HepG2 (cell line): ENCODE results near the gene MACROD2. TPM values are rescaled to one million over a fixed set of nuclear protein-coding genes. Genes with fewer than 3 reads are reported as not detected.

Experiments
- ATAC-seq: fragments of 200-7000 bp; cut with Tn5 transposase; 3 replicates; pipeline ENCODE4 v1.9.1; 2020; ENCODE audit warnings: mild to moderate bottlenecking, moderate library complexity
- BruUV-seq: library from RNA; stranded (reverse); fragments of 400-500 nt; replicated peaks from 2 replicates; lab custom pipeline; 2021; lab: Mats Ljungman, UMichigan
- CTCF ChIA-PET: fragments of 300-600 bp; formaldehyde crosslinking; extraction: SDS; loops from one replicate; lab custom pipeline; 2021; ENCODE audit warnings: low total read pairs, inconsistent platforms, low intra/inter-chr PET ratio; lab: Yijun Ruan, JAX
- POLR2A ChIA-PET: fragments of 350-600 bp; sonication (Branson Sonifier 250); formaldehyde crosslinking; loops from one replicate; lab custom pipeline; 2020; ENCODE audit warnings: antibody characterized with exemption, inconsistent platforms; lab: Yijun Ruan, JAX
- DNase-seq: peaks from one replicate; pipeline ENCODE4 v3.0.0-alpha.2; 2015; ENCODE audit warnings: low spot score
- FAIRE-seq: peaks from 3 replicates; lab custom pipeline; 2011; peaks lifted over from hg19 to GRCh38; lab: Jason Lieb, UNC
- H2AFZ ChIP-seq: one replicate; pipeline ENCODE4 v1.6.1; 2011; ENCODE audit warnings: low read length, inconsistent platforms
- H3K27ac ChIP-seq: fragments of 300-600 bp; 3 replicates; pipeline ENCODE4 v1.8.0; 2011; ENCODE audit warnings: mixed run types, mild to moderate bottlenecking, mixed read lengths, low read length, inconsistent platforms; ENCODE audit not compliant: insufficient read depth; ENCODE audit errors: extremely low read length
- H3K27me3 ChIP-seq, 2 experiments: fragments of 200-600 bp in 1 of 2; 2 replicates in 1 of 2; 3 replicates in 1 of 2; pipeline versions ENCODE4 v1.6.0 to v1.8.0; 2011; ENCODE audit warnings: low read length in 2 of 2, mild to moderate bottlenecking in 2 of 2, moderate library complexity in 2 of 2, inconsistent platforms in 1 of 2; ENCODE audit not compliant: insufficient read depth in 2 of 2, control insufficient read depth in 1 of 2
- H3K36me3 ChIP-seq, 2 experiments: fragments of 200-600 bp in 1 of 2; replicated peaks in 1 of 2; 2 replicates in 1 of 2; 3 replicates in 1 of 2; pipeline versions ENCODE4 v1.5.1 to v1.8.0; 2011; ENCODE audit warnings: low read length in 2 of 2, inconsistent platforms in 1 of 2; ENCODE audit not compliant: insufficient read depth in 2 of 2, control insufficient read depth in 1 of 2
- H3K4me1 ChIP-seq: 2 replicates; pipeline ENCODE4 v1.5.1; 2012; ENCODE audit warnings: low read length, inconsistent platforms; ENCODE audit not compliant: insufficient read depth
- H3K4me2 ChIP-seq: 2 replicates; pipeline ENCODE4 v1.6.0; 2011; ENCODE audit warnings: low read depth, low read length, inconsistent platforms
- H3K4me3 ChIP-seq, 3 experiments: fragments of 200-600 bp in 1 of 3; sonication (generic), shearing (Covaris generic) in 1 of 3; replicated peaks in 1 of 3; 2 replicates each; pipeline ENCODE4 v1.5.1; 2011 to 2016; ENCODE audit warnings: low read length in 3 of 3, inconsistent platforms in 2 of 3, low read depth in 2 of 3, mild to moderate bottlenecking in 2 of 3, control low read depth in 1 of 3, mixed read lengths in 1 of 3; ENCODE audit not compliant: insufficient read depth in 1 of 3
- H3K79me2 ChIP-seq: one replicate; pipeline ENCODE4 v1.6.1; 2011; ENCODE audit warnings: low read length, inconsistent platforms; ENCODE audit not compliant: insufficient read depth
- H3K9ac ChIP-seq: 2 replicates; pipeline ENCODE4 v1.6.0; 2011; ENCODE audit warnings: mild to moderate bottlenecking, low read depth, low read length, inconsistent platforms; ENCODE audit not compliant: insufficient read depth
- H3K9me3 ChIP-seq: 2 replicates; pipeline ENCODE4 v1.5.1; 2012; ENCODE audit warnings: mild to moderate bottlenecking, low read length
- H4K20me1 ChIP-seq: 2 replicates; pipeline ENCODE4 v1.6.0; 2011; ENCODE audit warnings: inconsistent platforms, mild to moderate bottlenecking, low read length, moderate library complexity; ENCODE audit not compliant: insufficient read depth
- CEBPG ChIP-seq: IDR thresholded peaks from 2 replicates; pipeline ENCODE4 v1.6.1; 2016
- ELK4 ChIP-seq: sonication (generic); formaldehyde crosslinking; IDR thresholded peaks from 2 replicates; pipeline ENCODE4 v1.9.0; 2021; ENCODE audit warnings: missing genetic modification reagents, borderline replicate concordance
- NFIB ChIP-seq: sonication (generic); formaldehyde crosslinking; IDR thresholded peaks from 2 replicates; pipeline ENCODE4 v1.9.0; 2021; ENCODE audit warnings: missing genetic modification reagents, mild to moderate bottlenecking, borderline replicate concordance
- PCBP2 ChIP-seq: fragments of 200-400 bp; formaldehyde crosslinking; optimal IDR thresholded peaks from 2 replicates; pipeline ENCODE3; 2018; ENCODE audit warnings: low read length, low read depth; ENCODE audit not compliant: poor library complexity, severe bottlenecking
- POGK ChIP-seq: sonication (generic); formaldehyde crosslinking; conservative IDR thresholded peaks from 2 replicates; pipeline ENCODE4 v1.8.0; 2022; ENCODE audit warnings: mild to moderate bottlenecking, moderate library complexity, missing genetic modification reagents
- STAT6 ChIP-seq: sonication (generic); formaldehyde crosslinking; IDR thresholded peaks from 2 replicates; pipeline ENCODE4 v1.4.0; 2020; ENCODE audit warnings: missing genetic modification reagents, mild to moderate bottlenecking, borderline replicate concordance
- ZBED4 ChIP-seq: sonication (generic); formaldehyde crosslinking; IDR thresholded peaks from 2 replicates; pipeline ENCODE4 v1.4.0; 2020; ENCODE audit warnings: missing genetic modification reagents, borderline replicate concordance
- ZNF33B ChIP-seq: sonication (generic); formaldehyde crosslinking; IDR thresholded peaks from 2 replicates; pipeline ENCODE4 v1.5.1; 2020; ENCODE audit warnings: mild to moderate bottlenecking, missing genetic modification reagents
- ZSCAN20 ChIP-seq: sonication (generic); formaldehyde crosslinking; IDR thresholded peaks from 2 replicates; pipeline ENCODE4 v1.4.0; 2020; ENCODE audit warnings: missing genetic modification reagents, mild to moderate bottlenecking, borderline replicate concordance
- WGBS: methylation state at CpG from one replicate; pipeline ENCODE4 v1.1.6; 2017; ENCODE audit warnings: low lambda C conversion rate; 5-methylcytosine and 5-hydroxymethylcytosine counted together
- in situ Hi-C: cut with HindIII; loops from 2 replicates; pipeline ENCODE4 v1.10.0; 2017; ENCODE audit warnings: low pct_unique_long_range_greater_than_20kb; ENCODE audit not compliant: extremely low pct_ligation_motif_present
- intact Hi-C: fragments of 100-400 bp; cut with micrococcal nuclease; formaldehyde crosslinking; loops from one replicate; pipeline ENCODE4 v1.10.0; 2022; ENCODE audit not compliant: unreplicated experiment
- polyA plus RNA-seq, 8 experiments: library from polyadenylated mRNA; depleted of rRNA in 3 of 8; stranded (reverse) in 7 of 8; unstranded in 1 of 8; fragments of >200 nt; fragmentation: Illumina TruSeq in 4 of 8; extraction: Trizol in 4 of 8; gene quantifications; 2 replicates each; pipeline versions ENCODE4 v1.2.1 to v1.2.3, GENCODE V29; 2011 to 2016; ENCODE audit warnings: low read depth in 4 of 8, missing spikeins in 1 of 8, mixed read lengths in 1 of 8; ENCODE audit not compliant: insufficient read depth in 1 of 8
- total RNA-seq, 5 experiments: library from RNA; depleted of rRNA; stranded (reverse); fragments of >200 nt; fragmentation: Illumina TruSeq; extraction: Trizol; gene quantifications; 2 replicates each; pipeline ENCODE4 v1.2.3, GENCODE V29; 2016; ENCODE audit warnings: low read depth in 1 of 5

Gene MACROD2
- total and polyA plus RNA-seq, 2 of the 13 experiments (the other 11 are each of a cell fraction or from before 2014, with no cell fraction given), result 0.13 to 0.51 TPM

- TF ChIP-seq ZBED4 (CRISPR knock-in tag) (no peak), NFIB (CRISPR knock-in tag) (no peak)
- TF ChIP-seq, all 625 proteins: peak for 0
Measured at GRCh38 chr20:14478126-14478525, 482.8 kb downstream of the MACROD2 start (continued).

- Histone ChIP-seq H3K9ac (no peak overlapping the region), H3K4me1 (no peaks in the 10 kb centered on the region), H3K27ac (no peak overlapping the region), H3K36me3 (no peaks in the 10 kb centered on the region), H2AFZ (no peak overlapping the region), H3K4me2 (no peak overlapping the region), H3K4me3 (no peak overlapping the region), H3K27me3 (no peaks in the 10 kb centered on the region), H4K20me1 (no peaks in the 10 kb centered on the region), H3K9me3 (no peaks in the 10 kb centered on the region), H3K79me2 (no peaks in the 10 kb centered on the region)
- FAIRE-seq, result no peak
- 41% methylated on average over 3 of the region's 3 CpGs for WGBS
- POLR2A ChIA-PET, result no interaction called here
- intact Hi-C loops (no loop called here), in situ Hi-C loops (no loop called here)
- CTCF ChIA-PET, result no interaction called here
- BruUV-seq, result no TSS peak
- ATAC-seq, result no peak
- no peak for DNase-seq
- TF ChIP-seq POGK (CRISPR knock-in tag), result no peak
- no peak for TF ChIP-seq ZSCAN20
- TF ChIP-seq STAT6 (CRISPR knock-in tag), result no peak
- no peak for TF ChIP-seq ELK4 (CRISPR knock-in tag)
- no peak for TF ChIP-seq CEBPG
- no peak for TF ChIP-seq PCBP2
- TF ChIP-seq ZNF33B (CRISPR knock-in tag), result no peak
Measured at GRCh38 chr20:14481863-14482262, 486.5 kb downstream of the MACROD2 start.
